Esophagus muscularis mucosa (tissue), 4 donors: ENCODE results near the gene ATF4. TPM values are rescaled to one million over a fixed set of nuclear protein-coding genes. Genes with fewer than 3 reads are reported as not detected.
A peak's percentile ranks its signal among the peaks of the same experiment; 100 is the strongest.

ENCODE experiments used
- DNase-seq: peaks from one replicate; pipeline ENCODE4 v3.0.0-alpha.2; 2017; ENCODE audit errors: extremely low spot score
- H3K27ac ChIP-seq, 4 donors: fragments of 200-600 bp; sonication (generic); replicated peaks in 1 of 4; 1 replicate in 3 of 4; 2 replicates in 1 of 4; pipeline ENCODE4 v1.5.1; 2016 to 2019; ENCODE audit warnings: mild to moderate bottlenecking in 1 of 4
- H3K27me3 ChIP-seq, 4 donors: fragments of 200-600 bp; sonication (generic); one replicate each; pipeline versions ENCODE4 v1.5.1 to v1.6.0; 2016 to 2019
- H3K36me3 ChIP-seq, 4 donors: fragments of 200-600 bp; sonication (generic); one replicate each; pipeline ENCODE4 v1.5.1; 2016 to 2019
- H3K4me1 ChIP-seq, 4 donors: fragments of 200-600 bp; sonication (generic); one replicate each; pipeline ENCODE4 v1.5.1; 2016 to 2019
- H3K4me3 ChIP-seq, 4 donors: fragments of 200-600 bp; sonication (generic); 1 replicate in 2 of 4; 2 replicates in 2 of 4; pipeline ENCODE4 v1.5.1; 2016 to 2019; ENCODE audit warnings: mild to moderate bottlenecking in 4 of 4, moderate library complexity in 1 of 4
- H3K9me3 ChIP-seq, 4 donors: fragments of 200-600 bp; sonication (generic); 1 replicate in 3 of 4; 2 replicates in 1 of 4; pipeline ENCODE4 v1.5.1; 2016 to 2019
- CTCF ChIP-seq, 3 experiments: fragments of 200-600 bp in 2 of 3; fragments of 450-650 bp in 1 of 3; sonication (generic) in 2 of 3; IDR thresholded peaks; one replicate each; pipeline ENCODE4 v1.5.1; 2017 to 2019; ENCODE audit warnings: antibody characterized with exemption in 3 of 3, mild to moderate bottlenecking in 2 of 3, moderate library complexity in 1 of 3
- EP300 ChIP-seq: sonication (generic); formaldehyde crosslinking; IDR thresholded peaks from one replicate; pipeline ENCODE4 v1.6.1; 2017; ENCODE audit warnings: antibody characterized with exemption
- POLR2A ChIP-seq: fragments of 450-650 bp; IDR thresholded peaks from one replicate; pipeline ENCODE4 v1.6.1; 2017; ENCODE audit warnings: antibody characterized with exemption, moderate library complexity, mild to moderate bottlenecking, low read depth
- POLR2AphosphoS5 ChIP-seq, 2 donors: sonication (generic); formaldehyde crosslinking; IDR thresholded peaks; one replicate each; pipeline ENCODE4 v1.6.1; 2017; ENCODE audit warnings: antibody characterized with exemption in 2 of 2
- whole genome bisulfite sequencing: methylation state at CpG from one replicate; pipeline ENCODE4 v1.1.5; 2018; 5-methylcytosine and 5-hydroxymethylcytosine counted together
- intact Hi-C: fragments of 100-400 bp; cut with DNase I; formaldehyde crosslinking; loops from one replicate; pipeline ENCODE4 v1.15.1; 2023
- total RNA-seq, 4 donors: library from RNA; depleted of rRNA; stranded (reverse); fragments of >200 nt; gene quantifications; one replicate each; pipeline versions ENCODE4 v1.1.0 to v1.2.1, GENCODE V29; 2016

The ATF4 gene
- total RNA-seq, 4 donors from 2014 or later, result 516 to 895 (median 721) TPM

DNA sequence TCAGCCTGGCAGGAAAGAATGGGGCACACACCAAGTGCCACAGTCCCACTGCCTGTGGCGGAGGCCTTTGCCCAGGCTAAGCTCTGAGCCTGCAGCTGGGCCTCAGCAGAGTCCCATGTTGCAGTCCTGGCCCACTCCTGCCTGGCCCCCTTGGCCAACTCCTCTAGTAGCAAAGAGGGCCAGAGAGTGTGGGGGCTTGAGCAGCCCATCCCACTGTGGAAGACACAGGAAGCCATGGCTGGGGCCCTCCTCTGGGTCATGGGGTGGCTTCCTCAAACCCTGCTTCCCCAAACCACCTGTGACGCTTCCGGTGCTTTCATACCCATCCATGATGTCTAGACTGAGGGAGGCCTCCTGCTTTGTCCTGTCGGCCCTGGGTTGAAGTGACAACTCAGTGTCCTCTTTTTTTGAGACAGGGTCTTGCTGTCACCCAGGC, 6.4 kb downstream of the ATF4 start:
- intact Hi-C loops, result loop anchor here (10.0 kb wide), 3 partner anchors 92 to 352 kb away; partner anchors contain the start of gene SYNGR1
- WGBS, result 50% methylated on average over 3 of the region's 4 CpGs
- H3K36me3 ChIP-seq, result peaks cover 14 to 72% (median 60%) of the 10 kb centered on the region in 4 donors
- no peak for DNase-seq
- H3K27ac ChIP-seq, result peak overlapping the region; percentile 65 to 99 (median 82)
- peaks cover 80 to 100% (median 98%) of the 10 kb centered on the region in 4 donors for H3K4me1 ChIP-seq
- no peak for TF ChIP-seq POLR2A
- no peak for TF ChIP-seq CTCF (IDR thresholded peaks at IDR 0.05)
- no peak for TF ChIP-seq POLR2AphosphoS5 (IDR thresholded peaks at IDR 0.05)
- no peak for TF ChIP-seq EP300
- no peaks in the 10 kb centered on the region for H3K9me3 ChIP-seq
- no peak overlapping the region for H3K4me3 ChIP-seq
- no peaks in the 10 kb centered on the region for H3K27me3 ChIP-seq

DNA sequence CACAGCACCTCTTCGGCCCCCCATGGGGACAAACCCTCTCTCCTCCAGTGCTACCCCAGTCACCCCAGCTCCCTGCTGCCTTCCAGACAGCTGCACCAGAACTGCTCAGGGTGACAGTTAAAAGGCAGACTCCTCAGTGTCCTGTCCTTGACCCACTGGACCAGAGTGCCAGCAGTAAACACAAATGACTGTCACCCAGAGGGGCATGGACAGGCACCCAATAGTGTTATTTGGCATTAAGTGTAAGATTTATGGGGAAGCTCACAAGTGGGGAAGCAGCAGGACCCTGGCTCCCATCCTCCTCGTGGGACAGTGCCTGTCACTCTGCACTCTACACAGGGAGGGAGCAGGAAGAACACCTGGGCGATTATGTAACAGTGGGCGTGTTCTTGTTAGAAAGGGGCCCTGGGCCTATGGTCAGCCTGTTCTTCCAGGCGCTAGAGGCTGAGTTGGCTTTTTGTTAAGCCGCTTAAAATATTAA, 7.2 kb downstream of the ATF4 start:
- DNase-seq, result no peak

DNA sequence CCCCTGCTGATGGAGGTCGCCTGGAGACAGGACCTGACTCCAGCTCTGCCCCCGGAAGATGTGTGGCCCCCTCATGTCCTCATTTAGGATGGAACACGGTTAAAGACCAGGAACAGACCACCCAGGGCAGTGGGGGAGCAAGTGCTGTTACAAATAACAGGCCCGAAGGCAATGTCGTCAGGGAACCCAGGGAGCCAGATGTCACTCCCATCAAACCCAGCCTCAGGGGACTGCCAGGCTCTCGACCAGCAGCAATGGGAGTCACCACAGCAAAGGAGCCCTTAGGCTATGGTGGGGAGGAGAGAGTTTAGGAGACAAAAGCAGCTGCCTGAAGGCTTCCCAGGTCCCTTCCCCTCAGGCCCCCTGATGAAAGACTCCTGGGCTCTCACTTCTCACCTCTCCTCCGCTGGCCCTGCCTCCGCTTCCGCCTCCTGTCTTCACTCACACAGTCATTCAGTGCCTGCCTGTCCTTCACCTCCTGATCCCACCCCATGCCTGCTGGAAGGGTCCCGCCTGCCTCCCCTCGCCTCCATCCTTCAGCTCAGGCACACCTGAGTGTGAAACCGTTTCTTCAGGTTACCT, 7.8 kb downstream of the ATF4 start:
- Histone ChIP-seq H3K4me3 (peak overlapping the region in 2 of 4 donors; percentile 36 to 42), H3K9me3 (no peaks in the 10 kb centered on the region), H3K27me3 (no peaks in the 10 kb centered on the region), H3K27ac (peak overlapping the region; percentile 65 to 99 (median 82)), H3K36me3 (peaks cover 7 to 58% (median 46%) of the 10 kb centered on the region in 4 donors), H3K4me1 (peaks cover 68 to 90% (median 89%) of the 10 kb centered on the region in 4 donors)
- no peak for DNase-seq
- WGBS, result 58% methylated on average over 10 of the region's 12 CpGs
- intact Hi-C loops, result loop anchor here (2.0 to 10.0 kb wide), 4 partner anchors 33 to 353 kb away; partner anchors contain the start of gene SYNGR1
- TF ChIP-seq EP300 (no peak), POLR2A (no peak), POLR2AphosphoS5 (IDR thresholded peaks at IDR 0.05) (no peak), CTCF (IDR thresholded peaks at IDR 0.05) (no peak)

More for the DNA sequence above, 7.2 kb downstream of the ATF4 start:
- Histone ChIP-seq H3K27ac (peak overlapping the region; percentile 65 to 99 (median 82)), H3K4me1 (peaks cover 75 to 96% (median 94%) of the 10 kb centered on the region in 4 donors), H3K9me3 (no peaks in the 10 kb centered on the region), H3K36me3 (peaks cover 7 to 65% (median 52%) of the 10 kb centered on the region in 4 donors), H3K4me3 (no peak overlapping the region), H3K27me3 (no peaks in the 10 kb centered on the region)
- TF ChIP-seq POLR2AphosphoS5 (IDR thresholded peaks at IDR 0.05), result no peak
- no peak for TF ChIP-seq EP300
- no peak for TF ChIP-seq POLR2A
- intact Hi-C loops, result loop anchor here (10.0 kb wide), 3 partner anchors 93 to 353 kb away; partner anchors contain the start of gene SYNGR1
- 54% methylated on average over 6 of the region's 6 CpGs for WGBS

- Histone ChIP-seq H3K36me3 (peaks cover 7 to 51% (median 40%) of the 10 kb centered on the region in 4 donors), H3K9me3 (no peaks in the 10 kb centered on the region), H3K4me3 (peak overlapping the region; percentile 15 to 42 (median 32)), H3K27me3 (no peaks in the 10 kb centered on the region), H3K27ac (peak overlapping the region; percentile 65 to 99 (median 82)), H3K4me1 (peaks cover 61 to 85% (median 82%) of the 10 kb centered on the region in 4 donors)
- WGBS, result 34% methylated on average over 17 of the region's 32 CpGs
- DNase-seq, result peak; percentile 97
- intact Hi-C loops, result loop anchor here (2.0 to 10.0 kb wide), 4 partner anchors 34 to 354 kb away; partner anchors contain the start of gene SYNGR1
- TF ChIP-seq EP300 (no peak), POLR2A (peak; percentile 76), POLR2AphosphoS5 (IDR thresholded peaks at IDR 0.05) (peak; percentile 62 to 92), CTCF (IDR thresholded peaks at IDR 0.05) (peak; percentile 97 to 99 (median 98))
Observed at GRCh38 chr22:39528681-39529486, 8.5 kb downstream of the ATF4 start.
